HepG2 (cell line): ENCODE results near the gene FHIT. TPM values are rescaled to one million over a fixed set of nuclear protein-coding genes. Genes with fewer than 3 reads are reported as not detected.

Experiments
- ATAC-seq: fragments of 200-7000 bp; cut with Tn5 transposase; 3 replicates; pipeline ENCODE4 v1.9.1; 2020; ENCODE audit warnings: mild to moderate bottlenecking, moderate library complexity
- BruUV-seq: library from RNA; stranded (reverse); fragments of 400-500 nt; replicated peaks from 2 replicates; lab custom pipeline; 2021; lab: Mats Ljungman, UMichigan
- CTCF ChIA-PET: fragments of 300-600 bp; formaldehyde crosslinking; extraction: SDS; loops from one replicate; lab custom pipeline; 2021; ENCODE audit warnings: low total read pairs, inconsistent platforms, low intra/inter-chr PET ratio; lab: Yijun Ruan, JAX
- POLR2A ChIA-PET: fragments of 350-600 bp; sonication (Branson Sonifier 250); formaldehyde crosslinking; loops from one replicate; lab custom pipeline; 2020; ENCODE audit warnings: antibody characterized with exemption, inconsistent platforms; lab: Yijun Ruan, JAX
- DNase-seq: peaks from one replicate; pipeline ENCODE4 v3.0.0-alpha.2; 2015; ENCODE audit warnings: low spot score
- FAIRE-seq: peaks from 3 replicates; lab custom pipeline; 2011; peaks lifted over from hg19 to GRCh38; lab: Jason Lieb, UNC
- H2AFZ ChIP-seq: one replicate; pipeline ENCODE4 v1.6.1; 2011; ENCODE audit warnings: low read length, inconsistent platforms
- H3K27ac ChIP-seq: fragments of 300-600 bp; 3 replicates; pipeline ENCODE4 v1.8.0; 2011; ENCODE audit warnings: mixed run types, mild to moderate bottlenecking, mixed read lengths, low read length, inconsistent platforms; ENCODE audit not compliant: insufficient read depth; ENCODE audit errors: extremely low read length
- H3K27me3 ChIP-seq, 2 experiments: fragments of 200-600 bp in 1 of 2; 2 replicates in 1 of 2; 3 replicates in 1 of 2; pipeline versions ENCODE4 v1.6.0 to v1.8.0; 2011; ENCODE audit warnings: low read length in 2 of 2, mild to moderate bottlenecking in 2 of 2, moderate library complexity in 2 of 2, inconsistent platforms in 1 of 2; ENCODE audit not compliant: insufficient read depth in 2 of 2, control insufficient read depth in 1 of 2
- H3K36me3 ChIP-seq, 2 experiments: fragments of 200-600 bp in 1 of 2; replicated peaks in 1 of 2; 2 replicates in 1 of 2; 3 replicates in 1 of 2; pipeline versions ENCODE4 v1.5.1 to v1.8.0; 2011; ENCODE audit warnings: low read length in 2 of 2, inconsistent platforms in 1 of 2; ENCODE audit not compliant: insufficient read depth in 2 of 2, control insufficient read depth in 1 of 2
- H3K4me1 ChIP-seq: 2 replicates; pipeline ENCODE4 v1.5.1; 2012; ENCODE audit warnings: low read length, inconsistent platforms; ENCODE audit not compliant: insufficient read depth
- H3K4me2 ChIP-seq: 2 replicates; pipeline ENCODE4 v1.6.0; 2011; ENCODE audit warnings: low read depth, low read length, inconsistent platforms
- H3K4me3 ChIP-seq, 3 experiments: fragments of 200-600 bp in 1 of 3; sonication (generic), shearing (Covaris generic) in 1 of 3; replicated peaks in 1 of 3; 2 replicates each; pipeline ENCODE4 v1.5.1; 2011 to 2016; ENCODE audit warnings: low read length in 3 of 3, inconsistent platforms in 2 of 3, low read depth in 2 of 3, mild to moderate bottlenecking in 2 of 3, control low read depth in 1 of 3, mixed read lengths in 1 of 3; ENCODE audit not compliant: insufficient read depth in 1 of 3
- H3K79me2 ChIP-seq: one replicate; pipeline ENCODE4 v1.6.1; 2011; ENCODE audit warnings: low read length, inconsistent platforms; ENCODE audit not compliant: insufficient read depth
- H3K9ac ChIP-seq: 2 replicates; pipeline ENCODE4 v1.6.0; 2011; ENCODE audit warnings: mild to moderate bottlenecking, low read depth, low read length, inconsistent platforms; ENCODE audit not compliant: insufficient read depth
- H3K9me3 ChIP-seq: 2 replicates; pipeline ENCODE4 v1.5.1; 2012; ENCODE audit warnings: mild to moderate bottlenecking, low read length
- H4K20me1 ChIP-seq: 2 replicates; pipeline ENCODE4 v1.6.0; 2011; ENCODE audit warnings: inconsistent platforms, mild to moderate bottlenecking, low read length, moderate library complexity; ENCODE audit not compliant: insufficient read depth
- ATF1 ChIP-seq: IDR thresholded peaks from 2 replicates; pipeline ENCODE4 v1.6.1; 2016; ENCODE audit warnings: mild to moderate bottlenecking, control low read depth
- BORCS8-MEF2B ChIP-seq: sonication (generic); formaldehyde crosslinking; IDR thresholded peaks from 2 replicates; pipeline ENCODE4 v1.8.0; 2022; ENCODE audit warnings: mild to moderate bottlenecking, missing genetic modification reagents
- GATAD1 ChIP-seq: IDR thresholded peaks from 2 replicates; pipeline ENCODE4 v1.6.1; 2016; ENCODE audit warnings: missing genetic modification reagents, missing compliant biosample characterization
- KDM5B ChIP-seq: sonication (generic); formaldehyde crosslinking; IDR thresholded peaks from 2 replicates; pipeline ENCODE4 v1.4.0; 2020; ENCODE audit warnings: missing genetic modification reagents, mild to moderate bottlenecking, borderline replicate concordance
- NRL ChIP-seq: sonication (generic); formaldehyde crosslinking; IDR thresholded peaks from 2 replicates; pipeline ENCODE4 v1.5.0; 2020; ENCODE audit warnings: missing genetic modification reagents, mild to moderate bottlenecking, moderate library complexity, borderline replicate concordance
- PAWR ChIP-seq: sonication (generic); formaldehyde crosslinking; IDR thresholded peaks from 2 replicates; pipeline ENCODE4 v1.4.0; 2020; ENCODE audit warnings: missing genetic modification reagents, mild to moderate bottlenecking, borderline replicate concordance
- POLR2A ChIP-seq, 2 experiments: IDR thresholded peaks; 2 replicates each; pipeline ENCODE4 v1.6.1; 2011; ENCODE audit warnings: low read depth in 2 of 2, low read length in 2 of 2, mild to moderate bottlenecking in 1 of 2, moderate library complexity in 1 of 2; ENCODE audit not compliant: insufficient read depth in 1 of 2
- SALL2 ChIP-seq: sonication (generic); formaldehyde crosslinking; IDR thresholded peaks from 2 replicates; pipeline ENCODE4 v1.8.1; 2023; ENCODE audit warnings: mild to moderate bottlenecking, missing genetic modification reagents, inconsistent platforms
- ZKSCAN1 ChIP-seq: fragments of 150-350 bp; IDR thresholded peaks from 2 replicates; pipeline ENCODE4 v1.6.1; 2014; ENCODE audit warnings: low read length
- ZNF7 ChIP-seq: IDR thresholded peaks from 2 replicates; pipeline ENCODE4 v1.6.1; 2016; ENCODE audit warnings: missing biosample characterization, missing genetic modification reagents
- WGBS: methylation state at CpG from one replicate; pipeline ENCODE4 v1.1.6; 2017; ENCODE audit warnings: low lambda C conversion rate; 5-methylcytosine and 5-hydroxymethylcytosine counted together
- in situ Hi-C: cut with HindIII; loops from 2 replicates; pipeline ENCODE4 v1.10.0; 2017; ENCODE audit warnings: low pct_unique_long_range_greater_than_20kb; ENCODE audit not compliant: extremely low pct_ligation_motif_present
- intact Hi-C: fragments of 100-400 bp; cut with micrococcal nuclease; formaldehyde crosslinking; loops from one replicate; pipeline ENCODE4 v1.10.0; 2022; ENCODE audit not compliant: unreplicated experiment
- polyA plus RNA-seq, 8 experiments: library from polyadenylated mRNA; depleted of rRNA in 3 of 8; stranded (reverse) in 7 of 8; unstranded in 1 of 8; fragments of >200 nt; fragmentation: Illumina TruSeq in 4 of 8; extraction: Trizol in 4 of 8; gene quantifications; 2 replicates each; pipeline versions ENCODE4 v1.2.1 to v1.2.3, GENCODE V29; 2011 to 2016; ENCODE audit warnings: low read depth in 4 of 8, missing spikeins in 1 of 8, mixed read lengths in 1 of 8; ENCODE audit not compliant: insufficient read depth in 1 of 8
- total RNA-seq, 5 experiments: library from RNA; depleted of rRNA; stranded (reverse); fragments of >200 nt; fragmentation: Illumina TruSeq; extraction: Trizol; gene quantifications; 2 replicates each; pipeline ENCODE4 v1.2.3, GENCODE V29; 2016; ENCODE audit warnings: low read depth in 1 of 5
- TF ChIP-seq, protein P1 (sequence below): sonication (generic); formaldehyde crosslinking; IDR thresholded peaks from 2 replicates; pipeline ENCODE4 v1.5.0; 2020; ENCODE audit warnings: mild to moderate bottlenecking, missing genetic modification reagents
- TF ChIP-seq, protein P2 (sequence below): IDR thresholded peaks from 2 replicates; pipeline ENCODE4 v1.6.1; 2018; ENCODE audit warnings: missing genetic modification reagents

The FHIT gene
- total and polyA plus RNA-seq, 2 of the 13 experiments (the other 11 are each of a cell fraction or from before 2014, with no cell fraction given): 4.0 to 4.6 TPM

DNA sequence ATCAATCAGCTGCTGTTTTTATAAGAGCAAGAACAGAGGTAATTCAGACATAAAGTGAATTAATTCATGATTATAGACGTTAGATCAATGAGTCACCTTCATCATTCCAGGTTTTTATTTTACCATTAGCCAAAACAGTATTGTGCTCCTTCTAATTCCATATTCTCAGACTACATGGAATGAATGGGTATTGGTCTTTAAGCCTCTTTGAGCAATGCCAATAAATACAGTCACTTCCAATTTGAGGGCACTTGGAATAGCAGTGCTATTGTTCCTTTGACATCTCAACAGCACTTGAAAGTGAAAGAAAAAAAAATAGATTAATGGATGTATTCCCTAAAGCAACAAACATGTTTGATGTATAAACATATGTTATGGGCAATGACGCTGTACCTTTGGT, 1370.5 kb downstream of the FHIT start (continued):
- TF ChIP-seq, protein P1, sequence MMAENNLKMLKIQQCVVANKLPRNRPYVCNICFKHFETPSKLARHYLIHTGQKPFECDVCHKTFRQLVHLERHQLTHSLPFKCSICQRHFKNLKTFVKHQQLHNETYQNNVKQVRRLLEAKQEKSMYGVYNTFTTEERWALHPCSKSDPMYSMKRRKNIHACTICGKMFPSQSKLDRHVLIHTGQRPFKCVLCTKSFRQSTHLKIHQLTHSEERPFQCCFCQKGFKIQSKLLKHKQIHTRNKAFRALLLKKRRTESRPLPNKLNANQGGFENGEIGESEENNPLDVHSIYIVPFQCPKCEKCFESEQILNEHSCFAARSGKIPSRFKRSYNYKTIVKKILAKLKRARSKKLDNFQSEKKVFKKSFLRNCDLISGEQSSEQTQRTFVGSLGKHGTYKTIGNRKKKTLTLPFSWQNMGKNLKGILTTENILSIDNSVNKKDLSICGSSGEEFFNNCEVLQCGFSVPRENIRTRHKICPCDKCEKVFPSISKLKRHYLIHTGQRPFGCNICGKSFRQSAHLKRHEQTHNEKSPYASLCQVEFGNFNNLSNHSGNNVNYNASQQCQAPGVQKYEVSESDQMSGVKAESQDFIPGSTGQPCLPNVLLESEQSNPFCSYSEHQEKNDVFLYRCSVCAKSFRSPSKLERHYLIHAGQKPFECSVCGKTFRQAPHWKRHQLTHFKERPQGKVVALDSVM: no peak
- no peak for TF ChIP-seq GATAD1 (CRISPR knock-in tag)
- no peak for TF ChIP-seq SALL2
- TF ChIP-seq, protein P2, sequence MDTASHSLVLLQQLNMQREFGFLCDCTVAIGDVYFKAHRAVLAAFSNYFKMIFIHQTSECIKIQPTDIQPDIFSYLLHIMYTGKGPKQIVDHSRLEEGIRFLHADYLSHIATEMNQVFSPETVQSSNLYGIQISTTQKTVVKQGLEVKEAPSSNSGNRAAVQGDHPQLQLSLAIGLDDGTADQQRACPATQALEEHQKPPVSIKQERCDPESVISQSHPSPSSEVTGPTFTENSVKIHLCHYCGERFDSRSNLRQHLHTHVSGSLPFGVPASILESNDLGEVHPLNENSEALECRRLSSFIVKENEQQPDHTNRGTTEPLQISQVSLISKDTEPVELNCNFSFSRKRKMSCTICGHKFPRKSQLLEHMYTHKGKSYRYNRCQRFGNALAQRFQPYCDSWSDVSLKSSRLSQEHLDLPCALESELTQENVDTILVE: no peak
- TF ChIP-seq PAWR (CRISPR knock-in tag): no peak
- TF ChIP-seq NRL (CRISPR knock-in tag): no peak
- no peak for TF ChIP-seq ATF1 (CRISPR knock-in tag)
- TF ChIP-seq ZKSCAN1: no peak
- TF ChIP-seq POLR2A (IDR thresholded peaks at IDR 0.05; ENCODE audit: insufficient read depth in 1 of 2, low read depth in 2 of 2, low read length in 2 of 2): no peak
- TF ChIP-seq ZNF7 (CRISPR knock-in tag): no peak
- no peak for TF ChIP-seq BORCS8-MEF2B (CRISPR knock-in tag)

DNA sequence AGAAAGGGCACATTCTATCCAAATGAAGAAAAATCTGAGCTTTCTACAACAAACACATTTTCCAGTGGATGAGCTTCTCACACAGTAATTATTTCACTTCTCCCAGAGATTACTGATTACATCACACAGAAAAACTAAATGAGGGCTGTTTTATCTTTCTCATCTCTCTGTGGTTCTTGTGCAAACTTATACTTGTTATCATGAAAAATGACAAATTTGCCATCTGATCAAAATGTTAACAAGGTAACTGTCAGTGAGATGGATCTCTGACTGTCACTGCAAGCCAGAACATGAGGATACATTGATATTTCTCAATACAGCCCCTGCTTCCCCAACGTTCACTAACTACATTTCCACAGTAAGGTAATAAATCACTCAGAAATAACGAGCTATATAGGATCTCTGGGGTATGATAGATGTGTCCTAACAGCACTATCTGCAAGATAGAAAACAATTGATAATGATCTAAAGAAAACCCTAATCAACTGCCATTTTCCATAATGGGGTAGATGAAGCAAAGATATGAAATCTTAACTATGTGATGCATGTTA, 1372.1 kb downstream of the FHIT start:
- no peak overlapping the region for H3K9ac ChIP-seq
- ATAC-seq (no peak), FAIRE-seq (no peak), DNase-seq (no peak)
- no peaks in the 10 kb centered on the region for H3K9me3 ChIP-seq
- intact Hi-C loops: no loop called here
- CTCF ChIA-PET: no interaction called here
- no peaks in the 10 kb centered on the region for H4K20me1 ChIP-seq
- in situ Hi-C loops: no loop called here
- H3K4me2 ChIP-seq: no peak overlapping the region
- no peak overlapping the region for H3K4me3 ChIP-seq
- no peaks in the 10 kb centered on the region for H3K4me1 ChIP-seq
- 0% methylated on average over 2 of the region's 2 CpGs for WGBS
- no peaks in the 10 kb centered on the region for H3K27me3 ChIP-seq
- H3K79me2 ChIP-seq: no peaks in the 10 kb centered on the region
- POLR2A ChIA-PET: no interaction called here
- H2AFZ ChIP-seq: no peak overlapping the region
- no peak for TF ChIP-seq KDM5B
- TF ChIP-seq, all 625 proteins: peak for 0
- no TSS peak for BruUV-seq
- H3K36me3 ChIP-seq: no peaks in the 10 kb centered on the region
- no peak overlapping the region for H3K27ac ChIP-seq
